HEK293 (cell line): ENCODE measurements around the gene FZR1.

Source experiments
- KLF10 ChIP-seq: fragments of 450-650 bp; IDR thresholded peaks from 2 replicates; pipeline ENCODE4 v1.5.1; 2018; ENCODE audit warnings: missing biosample characterization, mild to moderate bottlenecking, missing genetic modification characterization
- KLF9 ChIP-seq: fragments of 450-650 bp; formaldehyde crosslinking; IDR thresholded peaks from 2 replicates; pipeline ENCODE4 v1.5.1; 2016; ENCODE audit warnings: missing biosample characterization, missing genetic modification characterization, low read depth
- RBAK ChIP-seq: fragments of 450-650 bp; formaldehyde crosslinking; IDR thresholded peaks from 2 replicates; pipeline ENCODE4 v1.5.1; 2016; ENCODE audit warnings: missing biosample characterization, missing genetic modification characterization
- YY1 ChIP-seq: fragments of 450-650 bp; formaldehyde crosslinking; IDR thresholded peaks from 2 replicates; pipeline ENCODE4 v1.5.1; 2018; ENCODE audit warnings: missing biosample characterization, missing genetic modification characterization
- ZBTB20 ChIP-seq: fragments of 450-650 bp; formaldehyde crosslinking; IDR thresholded peaks from 2 replicates; pipeline ENCODE4 v1.5.1; 2016; ENCODE audit warnings: missing biosample characterization, missing genetic modification characterization
- ZBTB8A ChIP-seq: fragments of 450-650 bp; formaldehyde crosslinking; IDR thresholded peaks from 2 replicates; pipeline ENCODE4 v1.5.1; 2016; ENCODE audit warnings: missing biosample characterization, missing genetic modification characterization
- ZNF473 ChIP-seq: fragments of 450-650 bp; formaldehyde crosslinking; IDR thresholded peaks from 2 replicates; pipeline ENCODE4 v1.5.1; 2017; ENCODE audit warnings: missing biosample characterization, missing genetic modification characterization
- ZNF558 ChIP-seq: fragments of 450-650 bp; formaldehyde crosslinking; IDR thresholded peaks from 2 replicates; pipeline ENCODE4 v1.5.1; 2016; ENCODE audit warnings: missing biosample characterization, missing genetic modification characterization
- ZNF664 ChIP-seq: fragments of 450-650 bp; formaldehyde crosslinking; IDR thresholded peaks from 2 replicates; pipeline ENCODE4 v1.5.1; 2016; ENCODE audit warnings: missing biosample characterization, missing genetic modification characterization
- ZNF777 ChIP-seq: fragments of 450-650 bp; formaldehyde crosslinking; IDR thresholded peaks from 2 replicates; pipeline ENCODE4 v1.5.1; 2017; ENCODE audit warnings: missing biosample characterization, missing genetic modification characterization, borderline replicate concordance
- TF ChIP-seq, protein P1 (sequence below): fragments of 450-650 bp; formaldehyde crosslinking; IDR thresholded peaks from 2 replicates; pipeline ENCODE4 v1.5.1; 2016; ENCODE audit warnings: missing biosample characterization, missing genetic modification characterization
- TF ChIP-seq, protein P2 (sequence below): fragments of 450-650 bp; formaldehyde crosslinking; conservative IDR thresholded peaks from 2 replicates; pipeline ENCODE4 v1.5.1; 2016; ENCODE audit warnings: low read depth, missing biosample characterization, missing genetic modification characterization
- TF ChIP-seq, protein P3 (sequence below): fragments of 450-650 bp; formaldehyde crosslinking; IDR thresholded peaks from 2 replicates; pipeline ENCODE4 v1.5.1; 2017; ENCODE audit warnings: missing biosample characterization, missing genetic modification characterization
- TF ChIP-seq, protein P4 (sequence below): fragments of 450-650 bp; formaldehyde crosslinking; IDR thresholded peaks from 2 replicates; pipeline ENCODE4; 2016; ENCODE audit warnings: missing biosample characterization, missing genetic modification characterization

- no peak for TF ChIP-seq ZBTB20 (tag by site-specific recombination)
- TF ChIP-seq KLF10: no peak
- TF ChIP-seq ZBTB8A: no peak
- no peak for TF ChIP-seq RBAK (tag by site-specific recombination)
- TF ChIP-seq, protein P1, sequence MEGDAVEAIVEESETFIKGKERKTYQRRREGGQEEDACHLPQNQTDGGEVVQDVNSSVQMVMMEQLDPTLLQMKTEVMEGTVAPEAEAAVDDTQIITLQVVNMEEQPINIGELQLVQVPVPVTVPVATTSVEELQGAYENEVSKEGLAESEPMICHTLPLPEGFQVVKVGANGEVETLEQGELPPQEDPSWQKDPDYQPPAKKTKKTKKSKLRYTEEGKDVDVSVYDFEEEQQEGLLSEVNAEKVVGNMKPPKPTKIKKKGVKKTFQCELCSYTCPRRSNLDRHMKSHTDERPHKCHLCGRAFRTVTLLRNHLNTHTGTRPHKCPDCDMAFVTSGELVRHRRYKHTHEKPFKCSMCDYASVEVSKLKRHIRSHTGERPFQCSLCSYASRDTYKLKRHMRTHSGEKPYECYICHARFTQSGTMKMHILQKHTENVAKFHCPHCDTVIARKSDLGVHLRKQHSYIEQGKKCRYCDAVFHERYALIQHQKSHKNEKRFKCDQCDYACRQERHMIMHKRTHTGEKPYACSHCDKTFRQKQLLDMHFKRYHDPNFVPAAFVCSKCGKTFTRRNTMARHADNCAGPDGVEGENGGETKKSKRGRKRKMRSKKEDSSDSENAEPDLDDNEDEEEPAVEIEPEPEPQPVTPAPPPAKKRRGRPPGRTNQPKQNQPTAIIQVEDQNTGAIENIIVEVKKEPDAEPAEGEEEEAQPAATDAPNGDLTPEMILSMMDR (tag by site-specific recombination): no peak
- TF ChIP-seq ZNF664: no peak
- no peak for TF ChIP-seq ZNF558 (tag by site-specific recombination)
- TF ChIP-seq, protein P2, sequence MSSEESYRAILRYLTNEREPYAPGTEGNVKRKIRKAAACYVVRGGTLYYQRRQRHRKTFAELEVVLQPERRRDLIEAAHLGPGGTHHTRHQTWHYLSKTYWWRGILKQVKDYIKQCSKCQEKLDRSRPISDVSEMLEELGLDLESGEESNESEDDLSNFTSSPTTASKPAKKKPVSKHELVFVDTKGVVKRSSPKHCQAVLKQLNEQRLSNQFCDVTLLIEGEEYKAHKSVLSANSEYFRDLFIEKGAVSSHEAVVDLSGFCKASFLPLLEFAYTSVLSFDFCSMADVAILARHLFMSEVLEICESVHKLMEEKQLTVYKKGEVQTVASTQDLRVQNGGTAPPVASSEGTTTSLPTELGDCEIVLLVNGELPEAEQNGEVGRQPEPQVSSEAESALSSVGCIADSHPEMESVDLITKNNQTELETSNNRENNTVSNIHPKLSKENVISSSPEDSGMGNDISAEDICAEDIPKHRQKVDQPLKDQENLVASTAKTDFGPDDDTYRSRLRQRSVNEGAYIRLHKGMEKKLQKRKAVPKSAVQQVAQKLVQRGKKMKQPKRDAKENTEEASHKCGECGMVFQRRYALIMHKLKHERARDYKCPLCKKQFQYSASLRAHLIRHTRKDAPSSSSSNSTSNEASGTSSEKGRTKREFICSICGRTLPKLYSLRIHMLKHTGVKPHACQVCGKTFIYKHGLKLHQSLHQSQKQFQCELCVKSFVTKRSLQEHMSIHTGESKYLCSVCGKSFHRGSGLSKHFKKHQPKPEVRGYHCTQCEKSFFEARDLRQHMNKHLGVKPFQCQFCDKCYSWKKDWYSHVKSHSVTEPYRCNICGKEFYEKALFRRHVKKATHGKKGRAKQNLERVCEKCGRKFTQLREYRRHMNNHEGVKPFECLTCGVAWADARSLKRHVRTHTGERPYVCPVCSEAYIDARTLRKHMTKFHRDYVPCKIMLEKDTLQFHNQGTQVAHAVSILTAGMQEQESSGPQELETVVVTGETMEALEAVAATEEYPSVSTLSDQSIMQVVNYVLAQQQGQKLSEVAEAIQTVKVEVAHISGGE (tag by site-specific recombination): no peak
- no peak for TF ChIP-seq YY1 (tag by site-specific recombination)
- TF ChIP-seq, protein P3, sequence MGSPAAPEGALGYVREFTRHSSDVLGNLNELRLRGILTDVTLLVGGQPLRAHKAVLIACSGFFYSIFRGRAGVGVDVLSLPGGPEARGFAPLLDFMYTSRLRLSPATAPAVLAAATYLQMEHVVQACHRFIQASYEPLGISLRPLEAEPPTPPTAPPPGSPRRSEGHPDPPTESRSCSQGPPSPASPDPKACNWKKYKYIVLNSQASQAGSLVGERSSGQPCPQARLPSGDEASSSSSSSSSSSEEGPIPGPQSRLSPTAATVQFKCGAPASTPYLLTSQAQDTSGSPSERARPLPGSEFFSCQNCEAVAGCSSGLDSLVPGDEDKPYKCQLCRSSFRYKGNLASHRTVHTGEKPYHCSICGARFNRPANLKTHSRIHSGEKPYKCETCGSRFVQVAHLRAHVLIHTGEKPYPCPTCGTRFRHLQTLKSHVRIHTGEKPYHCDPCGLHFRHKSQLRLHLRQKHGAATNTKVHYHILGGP (tag by site-specific recombination): no peak
- TF ChIP-seq KLF9 (tag by site-specific recombination): no peak
- TF ChIP-seq ZNF777 (tag by site-specific recombination): no peak
- no peak for TF ChIP-seq ZNF473 (tag by site-specific recombination)
- TF ChIP-seq, protein P4, sequence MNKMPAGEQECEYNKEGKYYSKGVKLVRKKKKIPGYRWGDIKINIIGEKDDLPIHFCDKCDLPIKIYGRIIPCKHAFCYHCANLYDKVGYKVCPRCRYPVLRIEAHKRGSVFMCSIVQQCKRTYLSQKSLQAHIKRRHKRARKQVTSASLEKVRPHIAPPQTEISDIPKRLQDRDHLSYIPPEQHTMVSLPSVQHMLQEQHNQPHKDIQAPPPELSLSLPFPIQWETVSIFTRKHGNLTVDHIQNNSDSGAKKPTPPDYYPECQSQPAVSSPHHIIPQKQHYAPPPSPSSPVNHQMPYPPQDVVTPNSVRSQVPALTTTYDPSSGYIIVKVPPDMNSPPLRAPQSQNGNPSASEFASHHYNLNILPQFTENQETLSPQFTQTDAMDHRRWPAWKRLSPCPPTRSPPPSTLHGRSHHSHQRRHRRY (tag by site-specific recombination): no peak
Measured at GRCh38 chr19:3478409-3479176, 27.5 kb upstream of the FZR1 start.
